ENCODE results near the gene SFRP5.

Gene SFRP5

GRCh38 chr10:97762816-97763215, 9.0 kb downstream of the SFRP5 start:
- Histone ChIP-seq H3K27ac (replicated peaks) (no peak overlapping the region), H3K4me3 (replicated peaks; ENCODE audit: insufficient read depth, low read length) (no peak overlapping the region), H3K27me3 (ENCODE audit: insufficient read depth, poor library complexity, severe bottlenecking) (no peaks in the 10 kb centered on the region)
- no peak for DNase-seq (ENCODE audit: low read depth in 1 of 2, low spot score in 1 of 2)
- TF ChIP-seq POLR2AphosphoS5 (IDR thresholded peaks at IDR 0.05; ENCODE audit: low read depth) (no peak), SPI1 (IDR thresholded peaks at IDR 0.05; ENCODE audit: borderline replicate concordance, low read depth) (no peak), CTCF (IDR thresholded peaks at IDR 0.05; ENCODE audit: insufficient read depth, low read length) (no peak), REST (IDR thresholded peaks at IDR 0.05; ENCODE audit: insufficient replicate concordance, low read depth) (no peak), GABPA (IDR thresholded peaks at IDR 0.05; ENCODE audit: low read depth) (no peak)

- DNase-seq (ENCODE audit: low read depth in 1 of 2, low spot score in 1 of 2) = no peak
- Histone ChIP-seq H3K4me3 (replicated peaks; ENCODE audit: insufficient read depth, low read length) (no peak overlapping the region), H3K27me3 (ENCODE audit: insufficient read depth, poor library complexity, severe bottlenecking) (no peaks in the 10 kb centered on the region), H3K27ac (replicated peaks) (no peak overlapping the region)
- no peak for TF ChIP-seq POLR2AphosphoS5 (IDR thresholded peaks at IDR 0.05; ENCODE audit: low read depth)
Observed at GRCh38 chr10:97762056-97762455, 9.7 kb downstream of the SFRP5 start.

- DNase-seq (ENCODE audit: low read depth in 1 of 2, low spot score in 1 of 2) = no peak
- Histone ChIP-seq H3K4me3 (replicated peaks; ENCODE audit: insufficient read depth, low read length) (no peak overlapping the region), H3K27ac (replicated peaks) (no peak overlapping the region), H3K27me3 (ENCODE audit: insufficient read depth, poor library complexity, severe bottlenecking) (no peaks in the 10 kb centered on the region)
- TF ChIP-seq SPI1 (IDR thresholded peaks at IDR 0.05; ENCODE audit: borderline replicate concordance, low read depth) (no peak), CTCF (IDR thresholded peaks at IDR 0.05; ENCODE audit: insufficient read depth, low read length) (no peak), REST (IDR thresholded peaks at IDR 0.05; ENCODE audit: insufficient replicate concordance, low read depth) (no peak), GABPA (IDR thresholded peaks at IDR 0.05; ENCODE audit: low read depth) (no peak), POLR2AphosphoS5 (IDR thresholded peaks at IDR 0.05; ENCODE audit: low read depth) (no peak)
Observed at GRCh38 chr10:97761331-97761865, 10.4 kb downstream of the SFRP5 start.

GRCh38 chr10:97760461-97761257, 11.1 kb downstream of the SFRP5 start:
- H3K4me3 ChIP-seq (replicated peaks; ENCODE audit: insufficient read depth, low read length) = no peak overlapping the region
- TF ChIP-seq GABPA (IDR thresholded peaks at IDR 0.05; ENCODE audit: low read depth) (no peak), SPI1 (IDR thresholded peaks at IDR 0.05; ENCODE audit: borderline replicate concordance, low read depth) (no peak), CTCF (IDR thresholded peaks at IDR 0.05; ENCODE audit: insufficient read depth, low read length) (no peak), REST (IDR thresholded peaks at IDR 0.05; ENCODE audit: insufficient replicate concordance, low read depth) (no peak), POLR2AphosphoS5 (IDR thresholded peaks at IDR 0.05; ENCODE audit: low read depth) (no peak)
- no peaks in the 10 kb centered on the region for H3K27me3 ChIP-seq (ENCODE audit: insufficient read depth, poor library complexity, severe bottlenecking)
- DNase-seq (ENCODE audit: low read depth in 1 of 2, low spot score in 1 of 2) = no peak
- no peak overlapping the region for H3K27ac ChIP-seq (replicated peaks)

Data from HL-60 (cell line).